GM12891 (cell line): ENCODE results near the gene FUT8.

ENCODE experiments used
- DNase-seq: peaks from one replicate; pipeline ENCODE4 v3.0.0; 2011; ENCODE audit warnings: low spot score; ENCODE audit not compliant: insufficient read length
- FAIRE-seq: peaks from 2 replicates; lab custom pipeline; 2011; peaks lifted over from hg19 to GRCh38; lab: Jason Lieb, UNC
- PAX5 ChIP-seq: IDR thresholded peaks from 2 replicates; pipeline ENCODE4 v1.6.1; 2011; ENCODE audit warnings: low read length, moderate library complexity, mild to moderate bottlenecking; ENCODE audit not compliant: insufficient read depth, severe bottlenecking
- POLR2A ChIP-seq: IDR thresholded peaks from 2 replicates; pipeline ENCODE4 v1.6.1; 2011; ENCODE audit warnings: low read depth, low read length, control low read depth
- POLR2AphosphoS5 ChIP-seq: IDR thresholded peaks from 2 replicates; pipeline ENCODE4 v1.6.1; 2011; ENCODE audit warnings: low read depth, low read length, control low read depth
- POU2F2 ChIP-seq: IDR thresholded peaks from 2 replicates; pipeline ENCODE4 v1.6.1; 2011; ENCODE audit warnings: low read depth, mild to moderate bottlenecking, control low read depth, low read length, moderate library complexity
- SPI1 ChIP-seq: IDR thresholded peaks from 2 replicates; pipeline ENCODE4 v1.6.1; 2011; ENCODE audit warnings: low read depth, low read length, control low read depth
- TAF1 ChIP-seq: IDR thresholded peaks from 2 replicates; pipeline ENCODE4 v1.6.1; 2011; ENCODE audit warnings: low read depth, low read length, control low read depth

The FUT8 gene

GRCh38 chr14:65789363-65789762 lies 376.8 kb downstream of the FUT8 start:
- no peak for FAIRE-seq
- no peak for TF ChIP-seq PAX5
- TF ChIP-seq TAF1, result no peak
- TF ChIP-seq POU2F2, result no peak
- no peak for TF ChIP-seq POLR2A
- TF ChIP-seq POLR2AphosphoS5, result no peak
- TF ChIP-seq SPI1, result no peak
- DNase-seq, result no peak

- TF ChIP-seq POLR2AphosphoS5, result no peak
- no peak for TF ChIP-seq PAX5
- TF ChIP-seq POU2F2, result no peak
- no peak for TF ChIP-seq POLR2A
- TF ChIP-seq TAF1, result no peak
- DNase-seq, result no peak
- no peak for FAIRE-seq
Measured at GRCh38 chr14:65790172-65790815, 377.8 kb downstream of the FUT8 start.

- TF ChIP-seq POLR2A, result no peak
- no peak for TF ChIP-seq POU2F2
- no peak for TF ChIP-seq SPI1
- TF ChIP-seq POLR2AphosphoS5, result no peak
- TF ChIP-seq PAX5, result no peak
- TF ChIP-seq TAF1, result no peak
- no peak for DNase-seq
- peak; percentile 98 for FAIRE-seq
Measured at GRCh38 chr14:65791191-65791981, 378.9 kb downstream of the FUT8 start.

GRCh38 chr14:65792208-65792905 lies 379.8 kb downstream of the FUT8 start:
- TF ChIP-seq POLR2A (no peak), SPI1 (no peak), TAF1 (no peak), POU2F2 (no peak), POLR2AphosphoS5 (no peak), PAX5 (no peak)
- no peak for DNase-seq
- no peak for FAIRE-seq
